NB4 (cell line): ENCODE results near the gene JAK1.

Experiments
- CTCF ChIP-seq: IDR thresholded peaks from one replicate; pipeline ENCODE4 v1.5.1; 2012; ENCODE audit warnings: low read depth, low read length
- POLR2A ChIP-seq: IDR thresholded peaks from 2 replicates; pipeline ENCODE4 v1.6.1; 2011; ENCODE audit warnings: mild to moderate bottlenecking; ENCODE audit not compliant: insufficient read length; ENCODE audit errors: extremely low read depth

- TF ChIP-seq POLR2A (no peak), CTCF (no peak)
Observed at GRCh38 chr1:64847666-64848065, 118.7 kb downstream of the JAK1 start.
